Astrocyte (in vitro differentiated cells and primary cell): ENCODE data around the gene RGL1.

Experiments used
- CTCF ChIP-seq: IDR thresholded peaks from 2 replicates; pipeline ENCODE4 v1.5.1; 2011; ENCODE audit warnings: low read depth, mild to moderate bottlenecking, inconsistent platforms, low read length, moderate library complexity; ENCODE audit not compliant: insufficient read depth
- EZH2 ChIP-seq: IDR thresholded peaks from 2 replicates; pipeline ENCODE4 v1.6.1; 2012; ENCODE audit warnings: mild to moderate bottlenecking, low read length, inconsistent platforms; ENCODE audit not compliant: insufficient read depth

- TF ChIP-seq CTCF, result no peak
- TF ChIP-seq EZH2, result no peak
Measured at GRCh38 chr1:183946320-183946613, 141.3 kb downstream of the RGL1 start.
